ENCODE data around the gene TUBB1.

Gene TUBB1

DNA sequence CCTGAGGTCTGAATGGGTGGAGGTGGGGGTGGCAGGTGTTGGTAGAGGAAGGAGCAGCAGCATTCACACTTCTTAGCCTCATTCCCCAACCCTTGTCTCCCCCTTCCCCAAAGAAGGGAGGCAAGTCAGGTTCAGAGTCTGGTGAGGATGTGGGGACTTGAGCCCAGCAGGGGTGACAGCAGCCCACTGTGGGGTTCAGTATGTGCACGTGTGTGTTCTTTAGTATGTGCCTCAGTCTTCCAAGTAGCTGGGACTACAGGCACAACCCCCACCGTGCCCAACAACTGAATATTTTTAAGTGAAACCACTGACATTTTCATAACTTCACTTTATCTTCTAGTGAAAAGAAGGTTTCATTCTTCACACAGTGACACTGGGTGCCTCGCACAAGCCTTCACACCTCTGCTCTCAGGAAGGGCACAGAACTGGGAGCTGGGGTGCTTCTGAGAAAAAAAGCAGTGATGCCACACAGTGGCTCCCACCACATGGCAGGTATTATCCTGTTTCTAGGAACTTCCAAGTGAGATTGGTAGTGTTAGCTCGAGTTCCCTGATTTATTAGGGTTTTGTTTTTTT is 56.8 kb downstream of the TUBB1 start:
- H3K9ac ChIP-seq (ENCODE audit: low read length), result no peak overlapping the region
- H3K4me3 ChIP-seq (ENCODE audit: low read length), result no peak overlapping the region
- no peak overlapping the region for H3K27ac ChIP-seq (ENCODE audit: low read length)
- no peaks in the 10 kb centered on the region for H3K4me1 ChIP-seq (ENCODE audit: control insufficient read depth, low read depth, low read length)
- H3K36me3 ChIP-seq (ENCODE audit: control insufficient read depth, low read depth, low read length), result no peaks in the 10 kb centered on the region
- H3K9me3 ChIP-seq (ENCODE audit: control insufficient read depth, low read depth, low read length), result no peaks in the 10 kb centered on the region
- H3K27me3 ChIP-seq (ENCODE audit: control insufficient read depth, insufficient read depth, low read length), result no peaks in the 10 kb centered on the region

All from iPS-18a (cell line).